HCT116 (cell line): ENCODE data around the gene CSNK1G2. TPM values are rescaled to one million over a fixed set of nuclear protein-coding genes. Genes with fewer than 3 reads are reported as not detected.

Source experiments
- ATAC-seq: fragments of 200-7000 bp; cut with Tn5 transposase; 2 replicates; pipeline ENCODE4 v1.9.1; 2020; ENCODE audit warnings: mild to moderate bottlenecking, moderate library complexity
- BruUV-seq: library from RNA; stranded (reverse); fragments of 400-500 nt; replicated peaks from 2 replicates; lab custom pipeline; 2021; lab: Mats Ljungman, UMichigan
- CTCF ChIA-PET: fragments of 300-600 bp; sonication (Branson Sonifier 250); formaldehyde crosslinking; loops from one replicate; lab custom pipeline; 2021; ENCODE audit warnings: antibody characterized with exemption; lab: Charles Lee
- POLR2A ChIA-PET: fragments of 300-600, 350-600 bp; sonication (Branson Sonifier 250); formaldehyde crosslinking; loops from one replicate; lab custom pipeline; 2021; ENCODE audit warnings: antibody characterized with exemption; lab: Charles Lee
- RAD21 ChIA-PET, 2 experiments: fragments of 300-600 bp; sonication (Branson Sonifier 250); formaldehyde crosslinking; loops; one replicate each; lab custom pipeline; 2023; ENCODE audit warnings: low total read pairs in 2 of 2; ENCODE audit not compliant: uncharacterized antibody in 2 of 2, unreplicated experiment in 2 of 2, low non-redundant PET in 1 of 2; lab: Charles Lee
- DNase-seq: peaks from one replicate; pipeline ENCODE4 v3.0.0-alpha.2; 2010; ENCODE audit warnings: low read depth, low spot score
- H2AFZ ChIP-seq: fragments of 200-600 bp; shearing (Covaris generic), sonication (generic); 2 replicates; pipeline ENCODE4 v1.6.1; 2017; ENCODE audit warnings: low read depth, mixed run types, mixed read lengths, antibody characterized with exemption, low read length; ENCODE audit not compliant: poor library complexity, severe bottlenecking
- H3K27ac ChIP-seq: 2 replicates; pipeline ENCODE4 v1.5.1; 2012; ENCODE audit warnings: low read depth, low read length
- H3K27me3 ChIP-seq: fragments of 200-600 bp; sonication (generic); 2 replicates; pipeline ENCODE4 v1.6.1; 2016; ENCODE audit warnings: mixed run types, low read length, mixed read lengths; ENCODE audit not compliant: insufficient read depth
- H3K36me3 ChIP-seq, 2 experiments: fragments of 200-500 bp in 1 of 2; fragments of 200-600 bp in 1 of 2; sonication (Bioruptor generic) in 1 of 2; sonication (generic) in 1 of 2; 2 replicates each; pipeline versions ENCODE4 v1.5.1 to v1.6.1; 2014 to 2016; ENCODE audit warnings: low read length in 2 of 2, inconsistent platforms in 1 of 2, mixed read lengths in 1 of 2, mixed run types in 1 of 2; ENCODE audit not compliant: insufficient read depth in 2 of 2, control insufficient read depth in 1 of 2
- H3K4me1 ChIP-seq, 2 experiments: fragments of 200-600 bp in 1 of 2; sonication (generic) in 1 of 2; 2 replicates each; pipeline versions ENCODE4 v1.5.1 to v1.6.1; 2012 to 2017; ENCODE audit warnings: low read length in 2 of 2, inconsistent platforms in 1 of 2, mild to moderate bottlenecking in 1 of 2, mixed read lengths in 1 of 2, mixed run types in 1 of 2, moderate library complexity in 1 of 2; ENCODE audit not compliant: insufficient read depth in 2 of 2, control insufficient read depth in 1 of 2
- H3K4me2 ChIP-seq: fragments of 200-600 bp; sonication (generic); 2 replicates; pipeline ENCODE4 v1.6.1; 2017; ENCODE audit warnings: mixed run types, low read length, mixed read lengths
- H3K4me3 ChIP-seq, 2 experiments: fragments of 200-600 bp in 1 of 2; sonication (generic) in 1 of 2; replicated peaks in 1 of 2; 2 replicates each; pipeline ENCODE4 v1.5.1; 2011 to 2016; ENCODE audit warnings: low read length in 2 of 2, control low read depth in 1 of 2, low read depth in 1 of 2, mild to moderate bottlenecking in 1 of 2, mixed read lengths in 1 of 2, mixed run types in 1 of 2
- H3K79me2 ChIP-seq: fragments of 200-600 bp; sonication (generic); 2 replicates; pipeline ENCODE4 v1.6.1; 2017; ENCODE audit warnings: mild to moderate bottlenecking, mixed run types, low read length, moderate library complexity, mixed read lengths; ENCODE audit not compliant: insufficient read depth
- H3K9ac ChIP-seq: fragments of 200-600 bp; sonication (generic); 2 replicates; pipeline ENCODE4 v1.6.1; 2016; ENCODE audit warnings: low read length, mixed read lengths
- H3K9me2 ChIP-seq: fragments of 200-600 bp; sonication (generic), shearing (Covaris generic); 2 replicates; pipeline ENCODE4 v1.6.1; 2017; ENCODE audit warnings: mixed run types, mild to moderate bottlenecking, moderate library complexity; ENCODE audit not compliant: insufficient read depth
- H3K9me3 ChIP-seq, 2 experiments: fragments of 200-500 bp in 1 of 2; fragments of 200-600 bp in 1 of 2; sonication (Bioruptor generic) in 1 of 2; sonication (generic) in 1 of 2; 2 replicates each; pipeline ENCODE4 v1.6.1; 2014 to 2017; ENCODE audit warnings: low read length in 2 of 2, mixed read lengths in 2 of 2, inconsistent platforms in 1 of 2, low read depth in 1 of 2, mild to moderate bottlenecking in 1 of 2, mixed run types in 1 of 2, moderate library complexity in 1 of 2; ENCODE audit not compliant: control insufficient read depth in 1 of 2, insufficient read depth in 1 of 2
- H4K20me1 ChIP-seq: fragments of 200-600 bp; sonication (generic), shearing (Covaris generic); 2 replicates; pipeline ENCODE4 v1.6.1; 2017; ENCODE audit warnings: mixed run types, mild to moderate bottlenecking, moderate library complexity; ENCODE audit not compliant: insufficient read depth
- ATF3 ChIP-seq: IDR thresholded peaks from 2 replicates; pipeline ENCODE4 v1.6.1; 2012
- EGR1 ChIP-seq: IDR thresholded peaks from 2 replicates; pipeline ENCODE4 v1.6.1; 2012; ENCODE audit warnings: low read depth
- EZH2 ChIP-seq: fragments of 200-600 bp; sonication (generic); IDR thresholded peaks from 2 replicates; pipeline ENCODE4 v1.6.1; 2017; ENCODE audit warnings: antibody characterized with exemption, mixed run types
- POLR2A ChIP-seq: IDR thresholded peaks from 2 replicates; pipeline ENCODE4 v1.7.0; 2011; ENCODE audit warnings: borderline replicate concordance; ENCODE audit not compliant: insufficient read depth, insufficient read length; ENCODE audit errors: extremely low read depth
- POLR2AphosphoS5 ChIP-seq: IDR thresholded peaks from 2 replicates; pipeline ENCODE4 v1.6.1; 2011; ENCODE audit warnings: mild to moderate bottlenecking, low read depth, low read length, moderate library complexity
- RAD21 ChIP-seq: IDR thresholded peaks from 2 replicates; pipeline ENCODE4 v1.6.1; 2012; ENCODE audit warnings: low read depth, mild to moderate bottlenecking
- intact Hi-C: fragments of 100-400 bp; cut with micrococcal nuclease; formaldehyde crosslinking; loops from 2 replicates; pipeline ENCODE4 v1.10.0; 2022
- total RNA-seq: library from RNA; stranded (reverse); gene quantifications from one replicate; pipeline ENCODE4 v1.2.1, GENCODE V29; 2021; ENCODE audit not compliant: unreplicated experiment
- TF ChIP-seq, protein P1 (sequence below), 3 experiments: fragments of 200-600 bp in 1 of 3; sonication (generic) in 1 of 3; IDR thresholded peaks in 2 of 3; conservative IDR thresholded peaks in 1 of 3; 2 replicates each; pipeline ENCODE4 v1.5.1; 2012 to 2017; ENCODE audit warnings: low read depth in 2 of 3, low read length in 2 of 3, antibody characterized with exemption in 1 of 3, borderline replicate concordance in 1 of 3, control low read depth in 1 of 3, mild to moderate bottlenecking in 1 of 3, mixed read lengths in 1 of 3, mixed run types in 1 of 3, moderate library complexity in 1 of 3; ENCODE audit not compliant: insufficient read depth in 1 of 3
- TF ChIP-seq, protein P2 (sequence below): IDR thresholded peaks from 2 replicates; pipeline ENCODE4 v1.6.1; 2012

CSNK1G2 gene
- total RNA-seq, 1 experiment from 2014 or later: 97.9 TPM

DNA sequence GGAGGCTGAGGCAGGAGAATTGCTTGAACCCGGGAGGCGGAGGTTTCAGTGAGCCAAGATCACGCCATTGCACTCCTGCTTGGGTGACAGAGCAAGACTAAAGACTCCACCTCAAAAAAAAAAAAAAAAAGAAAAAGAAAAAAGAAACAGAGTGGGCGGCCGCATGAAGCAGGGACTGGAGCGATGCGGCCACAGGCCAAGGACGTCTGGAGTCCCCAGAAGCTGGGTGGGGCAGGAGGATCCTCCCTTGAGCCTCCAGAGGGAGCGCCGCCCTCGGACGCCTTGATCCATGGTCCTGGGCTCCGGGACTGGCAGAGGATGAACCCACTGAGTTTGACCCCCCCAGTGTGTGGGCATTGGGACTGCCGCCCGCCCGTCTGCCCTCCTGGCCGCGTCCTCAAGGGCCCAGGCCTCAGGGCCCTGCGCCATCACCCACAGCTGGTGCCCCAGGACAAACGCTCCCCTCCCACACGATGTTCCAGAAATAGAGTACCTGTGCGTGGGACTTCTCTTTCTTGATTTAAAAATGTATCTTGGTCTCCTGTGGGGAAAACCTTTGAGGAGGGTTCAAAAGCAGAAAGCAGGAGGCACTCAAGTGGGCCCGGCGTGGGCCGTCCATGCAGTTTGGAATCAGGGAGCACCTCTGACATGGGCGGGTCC is 59.0 kb downstream of the CSNK1G2 start:
- no peak overlapping the region for H2AFZ ChIP-seq
- ChIA-PET RAD21 (no interaction called here), CTCF (no interaction called here), POLR2A (no interaction called here)
- ATAC-seq (no peak), DNase-seq (no peak)
- H3K79me2 ChIP-seq: no peaks in the 10 kb centered on the region
- H3K4me2 ChIP-seq: no peak overlapping the region
- no peaks in the 10 kb centered on the region for H3K27me3 ChIP-seq
- intact Hi-C loops: no loop called here
- H3K4me1 ChIP-seq: no peaks in the 10 kb centered on the region
- H3K9me3 ChIP-seq: peaks cover 0 to 4% of the 10 kb centered on the region in 2 experiments; a peak in 1 of 4 replicates
- no peak overlapping the region for H3K4me3 ChIP-seq
- no TSS peak for BruUV-seq
- H4K20me1 ChIP-seq: no peaks in the 10 kb centered on the region
- TF ChIP-seq EGR1: no peak
- TF ChIP-seq ATF3: no peak
- TF ChIP-seq, protein P1, sequence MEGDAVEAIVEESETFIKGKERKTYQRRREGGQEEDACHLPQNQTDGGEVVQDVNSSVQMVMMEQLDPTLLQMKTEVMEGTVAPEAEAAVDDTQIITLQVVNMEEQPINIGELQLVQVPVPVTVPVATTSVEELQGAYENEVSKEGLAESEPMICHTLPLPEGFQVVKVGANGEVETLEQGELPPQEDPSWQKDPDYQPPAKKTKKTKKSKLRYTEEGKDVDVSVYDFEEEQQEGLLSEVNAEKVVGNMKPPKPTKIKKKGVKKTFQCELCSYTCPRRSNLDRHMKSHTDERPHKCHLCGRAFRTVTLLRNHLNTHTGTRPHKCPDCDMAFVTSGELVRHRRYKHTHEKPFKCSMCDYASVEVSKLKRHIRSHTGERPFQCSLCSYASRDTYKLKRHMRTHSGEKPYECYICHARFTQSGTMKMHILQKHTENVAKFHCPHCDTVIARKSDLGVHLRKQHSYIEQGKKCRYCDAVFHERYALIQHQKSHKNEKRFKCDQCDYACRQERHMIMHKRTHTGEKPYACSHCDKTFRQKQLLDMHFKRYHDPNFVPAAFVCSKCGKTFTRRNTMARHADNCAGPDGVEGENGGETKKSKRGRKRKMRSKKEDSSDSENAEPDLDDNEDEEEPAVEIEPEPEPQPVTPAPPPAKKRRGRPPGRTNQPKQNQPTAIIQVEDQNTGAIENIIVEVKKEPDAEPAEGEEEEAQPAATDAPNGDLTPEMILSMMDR (IDR thresholded peaks at IDR 0.05 in 2 of 3, conservative IDR thresholded peaks at IDR 0.05 in 1 of 3; ENCODE audit: borderline replicate concordance in 1 of 3, insufficient read depth in 1 of 3, low read depth in 2 of 3, low read length in 2 of 3): no peak
- TF ChIP-seq POLR2A: no peak
- TF ChIP-seq POLR2AphosphoS5: no peak
- TF ChIP-seq EZH2: no peak
- TF ChIP-seq, protein P2, sequence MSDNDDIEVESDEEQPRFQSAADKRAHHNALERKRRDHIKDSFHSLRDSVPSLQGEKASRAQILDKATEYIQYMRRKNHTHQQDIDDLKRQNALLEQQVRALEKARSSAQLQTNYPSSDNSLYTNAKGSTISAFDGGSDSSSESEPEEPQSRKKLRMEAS: no peak
- TF ChIP-seq RAD21: no peak
- H3K9me2 ChIP-seq: no peaks in the 10 kb centered on the region
- H3K27ac ChIP-seq: no peak overlapping the region
- no peak overlapping the region for H3K9ac ChIP-seq
- H3K36me3 ChIP-seq: peaks cover 9 to 14% of the 10 kb centered on the region in 2 experiments
